Liver (tissue), 9 donors: ENCODE measurements around the gene SMOC2. TPM values are rescaled to one million over a fixed set of nuclear protein-coding genes. Genes with fewer than 3 reads are reported as not detected.

Experiments used
- DNase-seq: peaks from one replicate; pipeline ENCODE4 v3.0.0-alpha.2; 2017; ENCODE audit warnings: low spot score
- H3K27ac ChIP-seq, 2 donors: one replicate each; pipeline ENCODE4 v1.7.0; 2013; ENCODE audit warnings: inconsistent platforms in 2 of 2, low read length in 2 of 2, control low read depth in 1 of 2, low read depth in 1 of 2, mild to moderate bottlenecking in 1 of 2
- H3K27me3 ChIP-seq, 4 donors: one replicate each; pipeline versions ENCODE4 v1.6.1 to v1.7.0; 2013; ENCODE audit warnings: low read length in 3 of 4, inconsistent platforms in 1 of 4, mild to moderate bottlenecking in 1 of 4, moderate library complexity in 1 of 4; ENCODE audit not compliant: control insufficient read depth in 4 of 4, insufficient read depth in 4 of 4
- H3K36me3 ChIP-seq, 4 donors: one replicate each; pipeline versions ENCODE4 v1.6.1 to v1.7.0; 2013; ENCODE audit warnings: low read length in 3 of 4, mild to moderate bottlenecking in 3 of 4, low read depth in 1 of 4, moderate library complexity in 1 of 4; ENCODE audit not compliant: control insufficient read depth in 4 of 4, insufficient read depth in 3 of 4
- H3K4me1 ChIP-seq, 4 donors: one replicate each; pipeline versions ENCODE4 v1.6.1 to v1.7.0; 2013; ENCODE audit warnings: low read length in 3 of 4, mild to moderate bottlenecking in 3 of 4, moderate library complexity in 1 of 4; ENCODE audit not compliant: control insufficient read depth in 4 of 4, insufficient read depth in 4 of 4
- H3K4me3 ChIP-seq, 3 donors: one replicate each; pipeline versions ENCODE4 v1.6.1 to v1.7.0; 2013; ENCODE audit warnings: low read length in 3 of 3, control low read depth in 1 of 3, low read depth in 1 of 3, mild to moderate bottlenecking in 1 of 3
- H3K9ac ChIP-seq, 2 donors: one replicate each; pipeline ENCODE4 v1.7.0; 2013; ENCODE audit warnings: low read length in 2 of 2, mild to moderate bottlenecking in 2 of 2, moderate library complexity in 2 of 2, control low read depth in 1 of 2, low read depth in 1 of 2
- H3K9me3 ChIP-seq, 4 donors: one replicate each; pipeline versions ENCODE4 v1.6.1 to v1.7.0; 2013; ENCODE audit warnings: low read length in 3 of 4; ENCODE audit not compliant: control insufficient read depth in 4 of 4
- ATF3 ChIP-seq: IDR thresholded peaks from 2 replicates; pipeline ENCODE4 v1.6.1; 2016; ENCODE audit warnings: antibody characterized with exemption
- CTCF ChIP-seq: fragments of 150-350 bp; IDR thresholded peaks from 2 replicates; pipeline ENCODE4 v1.5.1; 2017; ENCODE audit warnings: improper control_type of control experiment, low read depth, low read length; ENCODE audit not compliant: missing input control
- EGR1 ChIP-seq, 2 donors: IDR thresholded peaks; 2 replicates each; pipeline ENCODE4 v1.6.1; 2016 to 2018; ENCODE audit warnings: antibody characterized with exemption in 2 of 2, low read depth in 2 of 2
- FOXA2 ChIP-seq: IDR thresholded peaks from 2 replicates; pipeline ENCODE4 v1.6.1; 2016; ENCODE audit warnings: antibody characterized with exemption
- GABPA ChIP-seq, 2 donors: IDR thresholded peaks in 1 of 2; conservative IDR thresholded peaks in 1 of 2; 2 replicates each; pipeline ENCODE4 v1.6.1; 2016; ENCODE audit warnings: antibody characterized with exemption in 2 of 2, mild to moderate bottlenecking in 1 of 2, moderate library complexity in 1 of 2
- HNF4A ChIP-seq, 2 donors: conservative IDR thresholded peaks; 2 replicates each; pipeline ENCODE4 v1.6.1; 2016; ENCODE audit warnings: antibody characterized with exemption in 2 of 2, mild to moderate bottlenecking in 2 of 2
- HNF4G ChIP-seq: IDR thresholded peaks from 2 replicates; pipeline ENCODE4 v1.6.1; 2016; ENCODE audit warnings: antibody characterized with exemption
- JUND ChIP-seq, 2 donors: IDR thresholded peaks; 2 replicates each; pipeline ENCODE4 v1.6.1; 2016; ENCODE audit warnings: antibody characterized with exemption in 2 of 2
- MAX ChIP-seq: IDR thresholded peaks from 2 replicates; pipeline ENCODE4 v1.6.1; 2016; ENCODE audit warnings: antibody characterized with exemption
- NR2F2 ChIP-seq: IDR thresholded peaks from 2 replicates; pipeline ENCODE4 v1.6.1; 2016; ENCODE audit warnings: antibody characterized with exemption
- RAD21 ChIP-seq, 2 donors: IDR thresholded peaks; 2 replicates each; pipeline ENCODE4 v1.6.1; 2016; ENCODE audit warnings: antibody characterized with exemption in 2 of 2, mild to moderate bottlenecking in 2 of 2
- RXRA ChIP-seq, 2 donors: IDR thresholded peaks; 2 replicates each; pipeline ENCODE4 v1.6.1; 2017 to 2018; ENCODE audit warnings: antibody characterized with exemption in 2 of 2, mild to moderate bottlenecking in 1 of 2
- SP1 ChIP-seq: IDR thresholded peaks from 2 replicates; pipeline ENCODE4 v1.6.1; 2018; ENCODE audit warnings: antibody characterized with exemption, mild to moderate bottlenecking
- TAF1 ChIP-seq: conservative IDR thresholded peaks from 2 replicates; pipeline ENCODE4 v1.6.1; 2016; ENCODE audit warnings: antibody characterized with exemption, mild to moderate bottlenecking
- WGBS: extraction: QIAGEN DNeasy Blood & Tissue Kit; methylation state at CpG from one replicate; pipeline ENCODE4 v1.1.7; 2013; 5-methylcytosine and 5-hydroxymethylcytosine counted together
- polyA plus RNA-seq, 2 donors: library from polyadenylated mRNA; stranded (reverse) in 1 of 2; unstranded in 1 of 2; fragments of 200-250 nt in 1 of 2; fragments of >200 nt in 1 of 2; fragmentation: Nextera tagmentation in 1 of 2; extraction: Ambion mirVana in 1 of 2; gene quantifications; one replicate each; pipeline versions ENCODE4 v1.2.1 to v1.2.3, GENCODE V29; 2013 to 2015
- total RNA-seq, 2 donors: library from RNA; depleted of rRNA; stranded (reverse); fragments of >200 nt; gene quantifications; one replicate each; pipeline ENCODE4 v1.2.3, GENCODE V29; 2014
- donor health status: healthy.
- donor health status: healthy.
- donor health status: healthy.
- donor health status: healthy.
- donor health status: healthy.

The SMOC2 gene
- total and polyA plus RNA-seq, 4 donors: 0.23 to 1.9 (median 1.1) TPM

- peaks cover 0 to under 1% (median 0%) of the 10 kb centered on the region in 4 donors for H3K27me3 ChIP-seq
- no peaks in the 10 kb centered on the region for H3K4me1 ChIP-seq
- H3K4me3 ChIP-seq: no peak overlapping the region
- no peak overlapping the region for H3K27ac ChIP-seq
- 80% methylated on average over 19 of the region's 19 CpGs for WGBS
- H3K36me3 ChIP-seq: no peaks in the 10 kb centered on the region
- no peak overlapping the region for H3K9ac ChIP-seq
- TF ChIP-seq HNF4G: no peak
- no peak for TF ChIP-seq TAF1
- no peak for TF ChIP-seq ATF3
- TF ChIP-seq RXRA (IDR thresholded peaks at IDR 0.05): no peak
- TF ChIP-seq RAD21 (IDR thresholded peaks at IDR 0.05): no peak
- no peak for DNase-seq
- H3K9me3 ChIP-seq: peaks cover 0 to 3% (median 0%) of the 10 kb centered on the region in 4 donors
These were observed 185.1 kb downstream of the SMOC2 start for GRCh38 chr6:168626046-168626602.

GRCh38 chr6:168627506-168628175 is 186.7 kb downstream of the SMOC2 start:
- TF ChIP-seq FOXA2 (no peak), NR2F2 (no peak), RXRA (IDR thresholded peaks at IDR 0.05) (no peak), HNF4A (conservative IDR thresholded peaks at IDR 0.05) (no peak), GABPA (IDR thresholded peaks at IDR 0.05 in 1 of 2, conservative IDR thresholded peaks at IDR 0.05 in 1 of 2) (no peak), TAF1 (no peak), HNF4G (no peak), CTCF (no peak), JUND (IDR thresholded peaks at IDR 0.05) (no peak), MAX (no peak), SP1 (no peak)
- DNase-seq: no peak

DNA sequence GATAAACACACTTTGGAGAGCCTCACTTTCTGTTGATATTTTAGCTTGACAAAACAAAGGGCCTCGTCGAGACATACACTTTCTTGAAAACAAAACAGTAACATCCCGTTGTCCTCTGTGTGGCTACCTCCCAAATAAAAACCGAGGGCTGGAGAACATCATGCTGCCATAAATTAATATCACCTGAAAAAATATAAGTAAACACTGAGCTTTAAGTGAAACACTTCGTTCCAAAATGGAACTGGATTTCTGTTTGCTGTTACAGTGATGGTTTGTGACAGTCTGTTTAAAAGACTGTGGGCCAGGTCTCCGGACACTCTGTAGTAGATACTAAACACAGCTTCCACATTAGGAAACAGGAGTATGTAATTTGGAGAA is 187.2 kb downstream of the SMOC2 start:
- Histone ChIP-seq H3K9ac (no peak overlapping the region), H3K27me3 (peaks cover 0 to 7% (median 1%) of the 10 kb centered on the region in 4 donors), H3K36me3 (no peaks in the 10 kb centered on the region), H3K4me1 (no peaks in the 10 kb centered on the region), H3K27ac (no peak overlapping the region), H3K4me3 (no peak overlapping the region), H3K9me3 (no peaks in the 10 kb centered on the region)
- WGBS: 69% methylated on average over 6 of the region's 6 CpGs
- TF ChIP-seq JUND (IDR thresholded peaks at IDR 0.05): no peak
- TF ChIP-seq NR2F2: no peak
- no peak for TF ChIP-seq EGR1 (IDR thresholded peaks at IDR 0.05; ENCODE audit: low read depth in 2 of 2)
- TF ChIP-seq MAX: no peak
- no peak for DNase-seq

More at GRCh38 chr6:168627506-168628175, 186.7 kb downstream of the SMOC2 start:
- H3K4me1 ChIP-seq: no peaks in the 10 kb centered on the region
- H3K27me3 ChIP-seq: peaks cover 0 to 7% (median under 1%) of the 10 kb centered on the region in 4 donors
- H3K4me3 ChIP-seq: no peak overlapping the region
- H3K36me3 ChIP-seq: no peaks in the 10 kb centered on the region
- no peak overlapping the region for H3K9ac ChIP-seq
- no peak overlapping the region for H3K27ac ChIP-seq
- no peaks in the 10 kb centered on the region for H3K9me3 ChIP-seq
- WGBS: 83% methylated on average over 8 of the region's 8 CpGs
